ENCODE data around the gene GLP2R. TPM values are rescaled to one million over a fixed set of nuclear protein-coding genes. Genes with fewer than 3 reads are reported as not detected.
"Not testable (repeated sequence)": the region's sequence is repeated elsewhere in the genome, so short reads cannot be mapped to it uniquely, and the experiment has no call there.

Gene GLP2R
- total RNA-seq, 1 experiment from 2014 or later: 0.22 TPM

- DNase-seq: no peak
- BruUV-seq (replicated peaks): no TSS peak
- ChIA-PET CTCF (no interaction called here), POLR2A (ENCODE audit: unreplicated experiment) (no interaction called here)
- Histone ChIP-seq H3K4me1 (ENCODE audit: insufficient read depth, low read length) (no peaks in the 10 kb centered on the region), H3K27me3 (ENCODE audit: low read length) (peaks cover 43% of the 10 kb centered on the region), H3K4me3 (ENCODE audit: low read length) (no peak overlapping the region), H3K9me2 (replicated peaks; ENCODE audit: low read length) (no peaks in the 10 kb centered on the region), H3K9me3 (ENCODE audit: low read length) (no peaks in the 10 kb centered on the region), H3F3A (ENCODE audit: low read length, unreplicated experiment) (no peaks in the 10 kb centered on the region), H3K79me2 (ENCODE audit: low read length) (no peaks in the 10 kb centered on the region), H2AFZ (ENCODE audit: low read length) (no peak overlapping the region), H3K27ac (ENCODE audit: low read length) (no peak overlapping the region), H3K36me3 (ENCODE audit: low read depth, low read length) (no peaks in the 10 kb centered on the region), H4K20me1 (ENCODE audit: low read length) (no peaks in the 10 kb centered on the region), H3K4me2 (ENCODE audit: low read length) (no peak overlapping the region), H3K9ac (ENCODE audit: low read length) (no peak overlapping the region)
- intact Hi-C loops (cut with micrococcal nuclease): no loop called here
- TF ChIP-seq EZH2 (IDR thresholded peaks at IDR 0.05; ENCODE audit: low read length, unreplicated experiment) (no peak), CTCF (conservative IDR thresholded peaks at IDR 0.05; ENCODE audit: low read depth, low read length) (no peak), EZH2phosphoT487 (IDR thresholded peaks at IDR 0.05; ENCODE audit: borderline replicate concordance, low read length) (no peak)
- ATAC-seq: no peak
Observed at GRCh38 chr17:9783050-9783449, 42.7 kb upstream of the GLP2R start.

- H3K79me2 ChIP-seq (ENCODE audit: low read length); H3K4me3 ChIP-seq (ENCODE audit: low read length); POLR2A ChIA-PET (ENCODE audit: unreplicated experiment); H3K36me3 ChIP-seq (ENCODE audit: low read depth, low read length); H3K4me2 ChIP-seq (ENCODE audit: low read length); H3K4me1 ChIP-seq (ENCODE audit: insufficient read depth, low read length); H3K9ac ChIP-seq (ENCODE audit: low read length); H2AFZ ChIP-seq (ENCODE audit: low read length); H3K9me2 ChIP-seq (replicated peaks; ENCODE audit: low read length); BruUV-seq (replicated peaks); H3K9me3 ChIP-seq (ENCODE audit: low read length); H4K20me1 ChIP-seq (ENCODE audit: low read length); H3K27ac ChIP-seq (ENCODE audit: low read length); ATAC-seq; DNase-seq; CTCF ChIA-PET; intact Hi-C loops (cut with micrococcal nuclease); H3F3A ChIP-seq (ENCODE audit: low read length, unreplicated experiment): not testable (repeated sequence)
- H3K27me3 ChIP-seq (ENCODE audit: low read length): peaks cover 41% of the 10 kb centered on the region
Observed at GRCh38 chr17:9783465-9783864, 42.3 kb upstream of the GLP2R start.

- H3K27ac ChIP-seq (ENCODE audit: low read length): no peak overlapping the region
- no peaks in the 10 kb centered on the region for H3K4me1 ChIP-seq (ENCODE audit: insufficient read depth, low read length)
- no TSS peak for BruUV-seq (replicated peaks)
- H3K9me2 ChIP-seq (replicated peaks; ENCODE audit: low read length): no peaks in the 10 kb centered on the region
- H3K27me3 ChIP-seq (ENCODE audit: low read length): peaks cover 33% of the 10 kb centered on the region
- H3K4me3 ChIP-seq (ENCODE audit: low read length): no peak overlapping the region
- ChIA-PET POLR2A (ENCODE audit: unreplicated experiment) (no interaction called here), CTCF (no interaction called here)
- intact Hi-C loops (cut with micrococcal nuclease): no loop called here
- no peak overlapping the region for H3K9ac ChIP-seq (ENCODE audit: low read length)
- no peaks in the 10 kb centered on the region for H4K20me1 ChIP-seq (ENCODE audit: low read length)
- no peak for ATAC-seq
- no peak for DNase-seq
- TF ChIP-seq EZH2phosphoT487 (IDR thresholded peaks at IDR 0.05; ENCODE audit: borderline replicate concordance, low read length) (no peak), CTCF (conservative IDR thresholded peaks at IDR 0.05; ENCODE audit: low read depth, low read length) (no peak), EZH2 (IDR thresholded peaks at IDR 0.05; ENCODE audit: low read length, unreplicated experiment) (no peak)
- H2AFZ ChIP-seq (ENCODE audit: low read length): no peak overlapping the region
- H3F3A ChIP-seq (ENCODE audit: low read length, unreplicated experiment): no peaks in the 10 kb centered on the region
- no peaks in the 10 kb centered on the region for H3K79me2 ChIP-seq (ENCODE audit: low read length)
- no peaks in the 10 kb centered on the region for H3K9me3 ChIP-seq (ENCODE audit: low read length)
- H3K4me2 ChIP-seq (ENCODE audit: low read length): no peak overlapping the region
- no peaks in the 10 kb centered on the region for H3K36me3 ChIP-seq (ENCODE audit: low read depth, low read length)
Observed at GRCh38 chr17:9784544-9784943, 41.2 kb upstream of the GLP2R start.

All from PC-3 (cell line).